Rectal smooth muscle tissue (tissue), 1 donor: ENCODE data around the gene ADM2.

Source experiments
- H3K27ac ChIP-seq: one replicate; pipeline ENCODE4 v1.7.0; 2013; ENCODE audit warnings: low read depth, low read length, inconsistent platforms
- H3K27me3 ChIP-seq: one replicate; pipeline ENCODE4 v1.7.0; 2013; ENCODE audit warnings: low read length; ENCODE audit not compliant: control insufficient read depth, insufficient read depth
- H3K36me3 ChIP-seq: one replicate; pipeline ENCODE4 v1.7.0; 2013; ENCODE audit warnings: low read length; ENCODE audit not compliant: control insufficient read depth, insufficient read depth
- H3K4me1 ChIP-seq: one replicate; pipeline ENCODE4 v1.7.0; 2013; ENCODE audit warnings: low read length; ENCODE audit not compliant: control insufficient read depth, insufficient read depth
- H3K4me3 ChIP-seq: one replicate; pipeline ENCODE4 v1.7.0; 2013; ENCODE audit warnings: low read length
- H3K9ac ChIP-seq: one replicate; pipeline ENCODE4 v1.7.0; 2013; ENCODE audit warnings: low read length

The ADM2 gene

DNA sequence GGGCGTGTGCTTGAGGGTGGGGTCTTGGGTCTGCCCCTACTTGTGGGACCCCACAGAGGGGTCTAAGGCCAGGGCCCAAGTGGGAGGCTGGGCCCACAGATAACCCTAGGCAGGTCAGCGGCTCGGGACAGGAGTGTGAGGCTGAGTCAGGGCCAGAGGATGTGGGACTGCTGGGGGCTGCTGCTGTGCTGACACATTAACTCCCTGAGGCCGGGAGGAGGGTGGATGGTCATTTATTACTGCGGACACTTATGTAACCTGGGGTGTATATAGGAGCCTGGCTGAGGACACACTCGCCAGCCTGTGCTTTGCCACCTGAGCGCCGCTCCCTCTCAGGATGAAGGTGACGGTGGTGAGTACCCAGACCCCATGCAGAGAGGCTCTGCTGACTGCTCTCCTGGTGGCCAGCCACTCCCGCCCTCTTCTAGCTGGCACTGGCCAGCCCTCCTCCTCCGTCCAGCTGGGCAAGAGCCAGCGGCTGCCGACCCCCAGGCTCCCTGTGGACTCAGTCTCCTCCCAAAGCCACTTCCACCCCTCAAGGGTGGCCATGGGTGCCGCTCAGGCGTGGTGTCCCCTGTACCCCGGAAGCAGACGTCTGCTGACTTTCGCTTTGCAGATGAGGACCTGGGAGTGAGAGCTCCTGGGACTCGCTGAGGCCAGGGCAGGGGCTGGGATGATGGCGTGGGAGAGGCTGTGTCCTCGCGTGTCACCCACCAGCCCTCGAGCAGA, 5.4 kb downstream of the ADM2 start, which contains the start of gene MIOX:
TSS of gene MIOX (plus strand) at position 299 of the 729 bp plus-strand sequence. CDS start at position 338, 39 bp downstream.
- H3K4me1 ChIP-seq: no peaks in the 10 kb centered on the region
- H3K27ac ChIP-seq: no peak within 1 kb of the TSS
- no peaks in the 10 kb centered on the region for H3K36me3 ChIP-seq
- H3K4me3 ChIP-seq: no peak within 1 kb of the TSS
- no peak within 1 kb of the TSS for H3K9ac ChIP-seq
- H3K27me3 ChIP-seq: peaks cover 11% of the 10 kb centered on the region

DNA sequence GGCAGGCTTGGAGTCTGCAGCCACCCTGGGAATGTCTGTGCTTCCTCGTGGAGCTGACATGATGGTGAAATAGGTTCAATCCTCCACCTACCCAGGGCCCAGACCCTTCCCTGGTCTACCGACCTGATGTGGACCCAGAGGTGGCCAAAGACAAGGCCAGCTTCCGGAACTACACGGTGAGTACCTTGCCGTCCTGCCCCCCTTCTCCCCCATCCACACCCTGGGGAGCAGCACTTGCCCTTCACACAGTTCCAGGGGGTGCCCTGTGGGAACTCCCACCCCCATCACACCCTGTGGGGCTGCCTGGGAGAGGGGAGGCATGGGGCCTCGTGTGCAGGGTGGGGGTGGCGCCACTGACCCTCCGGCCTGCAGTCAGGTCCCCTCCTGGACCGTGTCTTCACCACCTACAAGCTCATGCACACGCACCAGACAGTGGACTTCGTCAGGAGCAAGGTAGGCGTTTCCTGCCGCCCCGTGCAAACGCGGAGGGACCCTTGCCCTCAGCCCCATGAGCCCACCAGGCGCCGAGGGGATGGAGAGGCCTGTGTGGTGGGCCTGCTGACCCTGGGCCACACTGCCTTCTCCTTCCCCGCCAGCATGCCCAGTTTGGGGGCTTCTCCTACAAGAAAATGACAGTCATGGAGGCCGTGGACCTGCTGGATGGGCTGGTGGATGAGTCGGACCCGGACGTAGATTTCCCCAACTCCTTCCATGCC, 6.1 kb downstream of the ADM2 start:
- H3K9ac ChIP-seq: no peak overlapping the region
- H3K27me3 ChIP-seq: peaks cover 11% of the 10 kb centered on the region
- no peaks in the 10 kb centered on the region for H3K36me3 ChIP-seq
- H3K27ac ChIP-seq: no peak overlapping the region
- H3K4me3 ChIP-seq: no peak overlapping the region
- no peaks in the 10 kb centered on the region for H3K4me1 ChIP-seq

- Histone ChIP-seq H3K27me3 (peaks cover 6% of the 10 kb centered on the region), H3K27ac (no peak overlapping the region)
Observed at GRCh38 chr22:50488006-50488677, 6.8 kb downstream of the ADM2 start.

DNA sequence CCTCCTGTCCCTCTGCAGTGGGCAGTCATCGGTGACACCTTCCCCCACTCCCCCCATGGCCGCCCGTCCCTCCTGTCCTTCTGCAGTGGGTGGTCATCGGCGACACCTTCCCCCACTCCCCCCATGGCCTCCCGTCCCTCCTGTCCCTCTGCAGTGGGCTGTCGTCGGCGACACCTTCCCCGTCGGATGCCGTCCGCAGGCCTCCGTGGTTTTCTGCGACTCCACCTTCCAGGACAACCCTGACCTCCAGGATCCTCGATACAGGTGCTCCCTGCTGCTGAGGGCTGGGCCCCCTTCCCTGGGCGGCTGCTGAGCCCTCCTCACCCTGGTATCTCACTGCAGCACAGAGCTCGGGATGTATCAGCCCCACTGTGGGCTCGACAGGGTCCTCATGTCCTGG, 7.5 kb downstream of the ADM2 start:
- no peaks in the 10 kb centered on the region for H3K4me1 ChIP-seq
- H3K36me3 ChIP-seq: no peaks in the 10 kb centered on the region
- no peak overlapping the region for H3K4me3 ChIP-seq
- peaks cover 4% of the 10 kb centered on the region for H3K27me3 ChIP-seq
- no peak overlapping the region for H3K27ac ChIP-seq
- no peak overlapping the region for H3K9ac ChIP-seq

More at GRCh38 chr22:50488006-50488677, 6.8 kb downstream of the ADM2 start:
- Histone ChIP-seq H3K36me3 (no peaks in the 10 kb centered on the region), H3K4me1 (no peaks in the 10 kb centered on the region), H3K4me3 (no peak overlapping the region), H3K9ac (no peak overlapping the region)

DNA sequence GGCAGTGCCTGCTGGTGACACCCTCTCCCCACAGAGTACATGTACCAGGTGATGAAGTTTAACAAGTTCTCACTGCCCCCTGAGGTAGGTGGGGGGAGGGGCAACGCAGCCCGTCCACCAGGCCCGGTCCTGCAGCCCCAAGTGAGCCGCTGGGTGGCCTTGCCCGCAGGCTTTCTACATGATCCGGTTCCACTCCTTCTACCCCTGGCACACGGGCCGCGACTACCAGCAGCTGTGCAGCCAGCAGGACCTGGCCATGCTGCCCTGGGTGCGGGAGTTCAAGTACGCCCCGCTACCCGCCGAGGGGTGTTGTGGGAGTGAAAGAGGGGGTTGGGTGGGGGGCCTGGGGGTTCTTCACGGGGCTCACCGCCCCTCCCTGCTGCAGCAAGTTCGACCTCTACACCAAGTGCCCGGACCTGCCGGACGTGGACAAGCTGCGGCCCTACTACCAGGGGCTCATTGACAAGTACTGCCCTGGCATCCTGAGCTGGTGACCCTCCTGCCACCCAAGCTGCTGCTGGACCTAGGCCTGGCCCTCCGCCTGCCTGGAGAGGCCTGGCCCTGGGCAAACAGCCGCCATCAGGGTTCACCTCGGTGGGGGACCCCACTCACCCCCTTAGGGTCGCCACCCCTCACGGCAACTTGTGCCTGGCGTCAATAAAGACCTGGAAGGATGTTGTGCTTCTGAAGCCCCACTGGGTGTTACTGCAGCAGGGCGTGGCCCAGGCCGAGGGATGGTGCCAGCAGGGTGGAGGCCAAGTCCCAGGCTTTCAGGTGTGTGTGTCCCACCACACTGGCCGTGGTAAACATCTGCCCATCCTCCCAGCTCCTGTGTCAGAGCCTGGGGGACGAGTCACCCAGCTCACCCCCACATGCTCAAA, 8.3 kb downstream of the ADM2 start:
- Histone ChIP-seq H3K27ac (no peak overlapping the region), H3K27me3 (peaks cover 4% of the 10 kb centered on the region), H3K4me3 (no peak overlapping the region), H3K4me1 (no peaks in the 10 kb centered on the region), H3K9ac (no peak overlapping the region), H3K36me3 (no peaks in the 10 kb centered on the region)

DNA sequence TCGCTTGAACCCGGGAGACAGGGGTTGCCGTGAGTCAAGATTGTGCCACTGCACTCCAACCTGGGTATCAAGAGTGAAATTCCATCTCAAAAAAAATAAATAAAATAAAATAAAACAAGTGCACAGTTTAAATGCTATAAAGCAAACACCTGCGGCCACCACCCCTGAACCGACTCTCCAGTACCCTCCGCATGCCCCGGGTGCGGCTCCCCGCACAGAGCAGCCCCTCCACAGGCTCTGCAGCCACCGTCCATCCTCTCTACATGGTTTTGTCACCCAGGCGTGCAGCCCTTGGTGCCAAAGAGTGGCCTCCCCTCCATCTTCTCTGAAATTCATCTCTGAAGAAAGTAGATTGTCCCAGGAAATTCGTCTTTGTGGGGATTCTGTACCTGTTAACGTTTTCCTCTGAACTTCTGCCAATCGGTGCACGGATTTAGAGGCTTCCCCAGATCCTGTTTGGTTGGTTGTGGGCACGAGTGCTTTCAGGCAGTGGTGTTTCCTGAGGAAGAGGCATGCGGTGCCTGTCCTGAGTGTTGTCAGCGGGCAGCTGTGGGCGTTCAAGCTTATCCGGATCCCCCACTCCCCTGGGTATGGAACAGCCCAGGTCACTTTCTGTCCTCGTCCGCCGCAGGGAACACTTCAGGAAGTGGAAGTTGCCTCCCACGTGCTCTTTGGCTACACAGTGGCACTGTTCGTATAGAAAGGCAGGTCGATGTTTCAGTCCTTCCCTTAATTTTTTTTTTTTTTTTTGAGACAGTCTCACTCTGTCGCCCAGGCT, 9.4 kb downstream of the ADM2 start:
- Histone ChIP-seq H3K4me1 (no peaks in the 10 kb centered on the region), H3K27me3 (peaks cover 4% of the 10 kb centered on the region), H3K36me3 (no peaks in the 10 kb centered on the region), H3K27ac (no peak overlapping the region), H3K9ac (no peak overlapping the region), H3K4me3 (no peak overlapping the region)

DNA sequence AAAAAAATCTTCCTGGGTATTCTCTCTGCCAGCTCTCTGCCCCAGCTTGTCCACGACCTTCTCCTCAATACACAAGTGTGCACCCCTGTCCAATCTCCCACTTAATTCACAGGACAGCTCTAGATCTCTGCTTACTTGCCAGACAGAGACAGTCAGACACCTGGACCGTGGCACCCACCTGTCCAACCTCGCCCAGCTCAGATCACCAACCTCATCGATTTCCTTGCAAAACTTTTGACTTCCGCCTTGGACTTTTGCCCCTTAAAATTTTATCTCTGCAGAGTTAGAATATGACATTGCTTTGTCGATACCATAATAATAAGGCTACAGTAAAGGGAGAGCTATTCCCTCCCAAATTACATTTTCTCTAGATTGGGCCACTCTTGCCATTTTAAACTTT, 15.8 kb downstream of the ADM2 start:
- H3K36me3 ChIP-seq: peaks cover under 1% of the 10 kb centered on the region
- H3K4me3 ChIP-seq: no peak overlapping the region
- H3K27ac ChIP-seq: no peak overlapping the region
- H3K27me3 ChIP-seq: no peaks in the 10 kb centered on the region
- no peak overlapping the region for H3K9ac ChIP-seq
- no peaks in the 10 kb centered on the region for H3K4me1 ChIP-seq

- Histone ChIP-seq H3K27ac (no peak overlapping the region), H3K27me3 (no peaks in the 10 kb centered on the region), H3K4me3 (no peak overlapping the region), H3K9ac (no peak overlapping the region), H3K4me1 (no peaks in the 10 kb centered on the region), H3K36me3 (peaks cover 5% of the 10 kb centered on the region)
Observed at GRCh38 chr22:50498322-50498890, 17.1 kb downstream of the ADM2 start.

- Histone ChIP-seq H3K27ac (no peak overlapping the region), H3K27me3 (no peaks in the 10 kb centered on the region), H3K9ac (no peak overlapping the region), H3K4me3 (no peak overlapping the region), H3K4me1 (no peaks in the 10 kb centered on the region), H3K36me3 (peaks cover 14% of the 10 kb centered on the region)
Observed at GRCh38 chr22:50500452-50500851, 19.1 kb downstream of the ADM2 start.

DNA sequence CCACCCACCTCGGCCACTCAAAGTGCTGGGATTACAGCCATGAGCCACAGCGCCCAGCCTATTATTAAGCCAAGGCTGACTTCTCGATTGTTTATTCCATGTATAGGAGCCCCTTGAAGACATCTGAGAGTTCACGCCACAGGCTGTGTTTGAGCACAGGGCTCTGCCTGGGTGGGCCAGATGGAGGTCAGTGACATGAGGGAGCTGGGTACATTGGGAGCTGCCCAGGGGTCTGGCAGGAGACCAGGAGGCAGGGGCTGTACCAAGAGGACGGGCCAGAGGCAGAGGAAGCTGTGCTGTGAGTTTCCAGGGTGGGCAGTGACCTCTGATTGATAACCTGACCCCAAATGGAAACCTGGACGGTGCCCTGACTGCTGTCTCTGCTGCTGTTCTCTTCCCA, 20.8 kb downstream of the ADM2 start:
- no peak overlapping the region for H3K27ac ChIP-seq
- H3K4me3 ChIP-seq: no peak overlapping the region
- H3K36me3 ChIP-seq: peaks cover 16% of the 10 kb centered on the region
- no peaks in the 10 kb centered on the region for H3K27me3 ChIP-seq
- no peak overlapping the region for H3K9ac ChIP-seq
- H3K4me1 ChIP-seq: peaks cover 6% of the 10 kb centered on the region
